Iris pigment epithelial cell (primary cell): ENCODE data around the gene MLLT1.

ENCODE experiments used
- DNase-seq: peaks from one replicate; pipeline ENCODE4 v3.0.0-alpha.2; 2011; ENCODE audit warnings: low read depth

Gene MLLT1

DNA sequence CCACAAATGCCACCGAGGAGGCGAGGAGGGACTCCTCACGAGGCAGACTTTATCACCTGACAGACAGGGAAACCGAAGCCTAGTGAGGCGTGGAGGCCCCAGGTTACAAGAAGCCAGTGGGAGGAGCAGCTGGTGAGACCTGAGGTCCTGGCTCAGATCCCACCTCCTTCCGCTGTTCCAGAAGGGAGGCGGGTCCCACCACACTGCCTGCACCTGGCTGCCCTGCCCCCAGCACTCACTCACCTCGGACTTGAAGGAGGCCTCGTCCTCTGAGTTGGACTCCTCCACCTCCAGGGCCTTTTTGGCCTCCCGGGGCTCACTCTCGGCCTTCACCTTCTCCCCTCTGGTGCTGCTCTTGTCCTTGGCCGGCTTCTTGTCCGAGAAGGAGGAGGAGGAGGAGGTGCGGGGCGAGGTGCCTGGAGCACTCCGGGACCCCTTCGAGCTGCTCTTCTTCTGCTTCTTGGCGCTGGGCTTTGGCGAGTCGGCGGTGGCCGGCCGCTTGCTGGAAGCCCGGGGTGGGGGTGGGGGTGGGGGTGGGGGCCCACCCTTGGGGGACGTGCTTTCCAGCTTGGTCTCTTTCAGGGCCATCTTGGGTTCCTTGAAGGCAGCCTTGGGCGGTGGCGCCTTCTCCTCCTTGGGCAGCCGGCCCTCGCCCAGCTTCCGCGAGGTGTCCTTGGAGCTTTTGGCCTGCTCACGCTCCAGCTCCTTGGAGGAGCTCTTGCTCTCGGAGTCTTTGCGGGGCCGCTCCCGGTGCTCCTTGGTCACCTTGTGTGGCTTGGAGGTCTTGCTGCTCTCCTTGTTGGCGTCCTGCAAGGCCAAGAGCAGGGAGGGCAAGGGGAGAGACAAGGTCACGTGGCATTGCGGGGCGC is 57.7 kb downstream of the MLLT1 start:
- DNase-seq = no peak

DNA sequence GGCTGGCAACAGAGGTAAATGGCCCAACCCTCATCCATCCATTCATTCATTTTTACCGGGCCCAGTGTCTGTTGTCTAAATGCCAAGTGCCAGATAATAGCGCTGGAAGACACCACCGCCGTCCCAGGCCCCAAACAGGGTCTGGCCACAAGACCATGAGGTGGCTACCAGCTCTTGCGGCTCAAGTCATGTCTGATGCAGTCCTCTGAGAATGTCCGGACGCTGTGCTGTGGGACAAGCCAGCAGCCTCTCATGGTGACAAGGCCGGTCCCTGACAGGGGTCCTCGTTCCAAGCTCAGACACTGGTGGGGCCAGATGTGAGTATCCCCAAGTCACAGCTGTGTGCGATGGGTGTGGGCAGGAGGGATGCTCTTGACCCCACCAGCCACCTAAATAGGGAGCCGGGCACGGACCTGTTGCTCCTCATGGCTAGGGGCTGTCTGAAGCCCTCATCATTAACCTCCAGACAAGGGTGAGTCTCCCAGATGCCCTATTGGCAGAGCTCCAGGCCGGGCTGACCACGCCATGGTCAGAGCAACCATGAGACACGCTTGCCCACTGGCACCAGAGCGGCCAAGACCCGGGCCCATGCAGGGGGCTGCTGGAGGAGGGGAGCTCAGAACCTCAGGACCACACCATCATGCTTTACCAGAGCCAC is 58.4 kb downstream of the MLLT1 start:
- no peak for DNase-seq

DNA sequence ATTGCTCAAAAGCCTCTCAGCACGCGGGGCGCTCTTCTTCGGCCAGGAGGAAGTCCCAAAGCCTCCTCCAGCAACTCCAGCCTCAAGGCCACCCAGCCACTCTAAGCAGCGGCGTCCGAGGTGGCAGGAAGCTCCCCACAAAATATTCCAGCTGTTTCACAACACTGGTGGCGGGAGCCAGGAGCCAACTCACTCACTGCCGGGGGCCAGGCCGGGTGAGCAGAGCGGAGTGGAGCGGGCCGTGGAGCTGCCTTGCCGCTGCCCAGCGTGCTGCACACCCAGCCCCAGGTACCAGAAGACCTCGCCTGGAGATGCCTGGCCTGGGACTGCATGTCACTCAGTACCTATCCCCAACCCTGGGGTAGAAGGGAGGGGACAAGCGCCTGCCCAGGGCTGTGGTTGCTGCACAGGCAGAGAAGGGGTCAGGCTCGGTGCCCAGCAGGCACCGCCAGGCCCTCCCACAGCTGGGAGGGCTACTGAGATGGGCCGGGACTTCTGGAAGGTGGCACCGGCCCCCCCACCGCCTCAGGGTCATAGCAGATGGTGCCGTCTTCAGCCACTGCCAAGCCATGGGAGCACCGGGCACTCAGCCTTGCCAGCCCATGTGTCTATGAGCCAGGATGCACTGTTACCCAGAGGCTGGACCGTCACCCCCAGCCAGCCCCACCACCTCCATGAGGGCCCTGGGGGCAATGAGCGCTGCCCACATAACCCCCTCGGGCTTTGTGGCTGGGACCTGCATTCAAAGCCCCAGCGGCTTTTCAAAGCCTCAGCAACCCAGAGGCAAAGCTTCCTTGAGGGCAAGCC is 59.2 kb downstream of the MLLT1 start:
- peak; percentile 64 for DNase-seq

DNA sequence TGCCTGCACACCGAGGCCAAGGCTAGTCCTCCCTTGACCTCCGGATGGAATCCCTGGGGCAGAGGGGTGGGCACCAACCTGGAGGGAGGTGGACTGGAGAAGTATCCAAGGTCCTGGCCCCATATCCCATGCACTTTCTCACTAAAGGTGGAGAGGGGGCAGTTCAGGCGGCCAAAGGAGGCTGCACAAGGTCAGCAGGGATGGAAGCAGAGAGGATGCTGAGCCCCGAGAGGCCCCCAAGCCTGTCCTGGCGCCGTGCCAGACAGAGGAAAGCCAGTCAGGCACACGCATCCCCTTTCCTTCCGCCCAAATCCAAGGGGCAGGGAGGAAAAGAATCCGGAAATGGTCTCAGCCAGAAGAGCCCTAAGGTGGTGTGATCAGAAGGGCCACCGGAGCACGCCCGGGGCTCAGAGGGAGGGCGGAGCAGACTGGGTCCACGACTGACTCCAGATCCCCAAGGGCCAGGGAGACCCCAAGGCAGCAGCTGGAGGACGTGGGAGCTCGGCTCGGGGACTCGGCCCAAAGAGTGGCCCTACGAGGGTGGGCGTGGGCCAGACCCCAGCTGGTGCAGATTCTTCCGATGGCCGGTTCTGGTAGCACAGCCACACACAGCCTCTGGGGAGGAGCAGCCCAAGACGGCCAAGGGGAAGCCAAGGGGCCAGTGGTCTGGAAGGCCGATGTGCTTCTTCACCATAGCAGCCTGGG is 60.0 kb downstream of the MLLT1 start:
- DNase-seq = no peak

- no peak for DNase-seq
Observed at GRCh38 chr19:6219147-6219525, 60.6 kb downstream of the MLLT1 start.

DNA sequence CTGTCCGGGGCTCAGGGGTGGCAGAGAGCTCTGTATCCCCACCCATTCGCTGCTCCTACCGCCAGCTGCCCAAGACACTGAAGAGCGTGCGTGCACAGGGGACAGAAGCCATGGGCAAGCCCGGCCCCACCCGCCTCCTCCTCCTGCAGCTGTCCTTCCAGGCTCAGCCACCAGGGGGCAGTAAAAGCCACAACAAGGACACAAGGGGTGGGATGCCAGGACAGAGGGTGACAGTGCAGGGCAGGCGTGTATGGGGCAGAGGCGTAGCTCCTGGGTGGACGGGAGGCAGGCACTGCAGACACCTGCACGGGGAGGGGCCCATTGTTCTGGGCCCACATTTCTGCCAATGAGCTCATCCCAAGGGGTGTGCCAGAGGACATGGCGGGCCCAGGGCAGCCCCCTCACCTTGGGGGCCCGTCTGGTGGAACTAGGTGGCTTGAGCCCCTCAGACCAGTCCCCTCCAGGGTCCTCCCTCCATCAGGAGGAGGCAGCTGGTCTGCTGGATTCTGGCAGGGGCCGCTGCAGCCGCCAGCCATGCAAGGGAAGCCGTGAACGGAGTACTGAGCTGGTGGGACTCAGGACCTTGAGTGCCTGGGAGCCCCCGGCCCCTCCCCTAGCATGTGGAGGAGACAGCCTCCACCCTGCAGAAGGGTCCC is 61.2 kb downstream of the MLLT1 start:
- DNase-seq = peak; percentile 64

DNA sequence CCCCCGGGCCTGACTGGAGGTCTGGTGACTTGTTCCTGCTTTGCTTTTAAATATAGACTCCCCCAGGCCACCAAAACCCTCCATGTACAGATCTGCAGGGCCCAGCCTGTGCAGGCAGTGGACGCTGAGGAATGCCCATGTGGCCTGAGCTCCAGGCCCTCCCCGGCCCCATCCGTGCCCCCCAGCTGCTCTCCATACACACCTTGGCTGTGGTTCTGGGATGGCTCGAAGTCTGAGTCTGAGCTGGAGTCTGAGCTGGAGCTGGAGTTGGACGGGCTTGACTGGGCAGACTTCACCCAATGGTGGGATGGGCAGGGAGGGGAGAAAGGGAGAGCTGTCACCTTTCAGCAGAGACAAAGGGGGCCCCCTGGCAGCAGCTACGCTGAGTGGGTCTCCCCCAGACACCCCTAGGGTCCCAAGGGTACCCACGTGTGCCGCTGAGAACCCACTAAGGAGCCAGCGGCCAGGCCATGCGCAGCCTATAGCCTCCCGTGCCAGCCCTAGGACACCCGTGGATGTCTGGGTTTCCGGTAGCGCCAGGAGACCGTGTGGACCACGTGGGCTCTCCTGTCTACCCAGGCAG is 61.9 kb downstream of the MLLT1 start:
- DNase-seq = no peak

- peak; percentile 49 for DNase-seq
Observed at GRCh38 chr19:6216996-6217751, 62.6 kb downstream of the MLLT1 start.

GRCh38 chr19:6216236-6216995 is 63.4 kb downstream of the MLLT1 start:
- no peak for DNase-seq

DNA sequence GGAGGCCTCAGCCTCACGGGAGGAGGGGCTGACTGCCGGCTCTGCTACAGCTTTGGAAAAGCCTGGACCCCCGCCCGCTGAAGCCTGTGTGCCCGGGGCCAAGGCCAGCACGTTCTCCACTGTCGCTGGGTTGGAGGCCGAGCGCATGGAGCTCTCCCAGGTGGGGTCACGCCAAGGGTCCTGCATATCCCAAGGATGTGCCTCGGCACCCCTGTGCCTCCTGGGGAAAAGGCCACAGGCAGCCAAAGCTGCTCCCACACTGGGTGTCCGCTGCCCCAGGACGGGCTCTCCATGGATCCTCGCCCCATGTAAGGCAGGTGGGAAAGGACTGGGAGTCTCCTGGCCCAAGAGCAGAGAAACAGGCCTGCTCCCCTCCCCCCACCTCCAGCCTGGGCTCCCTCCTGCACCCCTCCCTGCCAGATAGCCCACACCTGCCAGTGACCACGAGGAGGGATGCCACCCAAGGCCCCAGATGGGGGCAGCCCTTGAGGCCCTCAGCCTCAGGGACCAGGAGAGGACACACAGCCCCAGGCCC is 64.0 kb downstream of the MLLT1 start:
- no peak for DNase-seq

GRCh38 chr19:6214881-6215541 is 64.8 kb downstream of the MLLT1 start:
- no peak for DNase-seq

DNA sequence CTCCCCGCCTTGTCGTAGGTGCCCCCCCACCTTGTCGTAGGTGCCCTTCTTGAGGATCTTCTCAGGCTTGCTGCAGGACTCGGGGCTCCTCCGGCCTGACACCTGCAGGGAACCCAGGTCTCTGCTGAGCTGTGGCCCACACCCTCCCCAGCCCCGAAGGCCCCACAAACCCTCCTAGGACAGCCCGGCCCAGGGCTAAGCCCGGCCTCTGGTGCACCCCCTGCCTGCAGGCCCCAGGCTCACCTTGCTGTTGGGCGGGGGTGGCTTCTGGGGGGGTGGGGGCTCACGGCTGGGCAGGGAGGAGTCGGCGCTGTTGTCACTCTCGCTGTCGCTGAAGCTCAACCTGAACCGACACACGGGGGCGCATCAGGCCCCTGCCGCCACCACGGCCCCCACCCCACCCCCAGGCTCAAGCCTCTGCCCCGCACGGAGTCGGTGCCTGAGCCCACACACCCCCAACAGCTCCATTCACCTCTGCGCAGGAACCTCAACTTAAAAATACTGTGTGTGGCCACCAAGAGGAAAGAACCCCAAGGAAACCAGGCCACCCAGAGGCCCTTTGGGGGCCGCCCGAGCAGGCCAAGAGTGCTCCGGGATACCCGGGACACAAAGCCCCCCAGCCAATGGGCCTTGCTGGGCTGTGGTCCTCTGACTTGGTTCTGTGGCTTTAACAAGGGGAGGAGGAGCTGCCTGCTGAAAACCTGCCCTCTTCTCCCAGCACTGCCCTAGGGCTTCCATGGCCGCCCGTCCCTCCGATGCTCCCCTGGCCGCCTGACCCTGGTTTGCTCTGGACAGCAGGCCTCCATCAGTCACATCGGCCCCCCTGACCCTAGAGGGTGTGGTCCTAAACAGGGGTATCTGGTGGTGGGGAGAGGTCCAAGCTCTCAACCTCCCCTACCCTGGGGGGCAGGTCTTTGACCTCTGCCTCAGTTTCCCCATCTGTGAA is 65.8 kb downstream of the MLLT1 start:
- no peak for DNase-seq

DNA sequence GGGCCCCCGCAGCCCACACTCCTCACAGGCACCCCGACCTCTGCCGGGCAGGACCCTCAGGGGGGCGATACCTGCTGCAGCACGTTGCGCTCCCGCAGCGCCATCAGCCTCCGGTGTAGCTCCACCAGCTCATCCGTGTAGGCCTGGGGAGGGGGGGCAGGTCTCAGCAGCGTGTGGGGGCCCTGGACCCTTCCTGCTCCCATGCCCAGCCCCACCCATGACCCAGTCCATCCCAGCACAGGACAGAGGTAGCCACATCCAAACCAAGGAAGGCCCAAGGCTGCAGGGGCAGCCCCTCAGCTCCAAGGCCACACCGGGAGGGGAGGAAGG is 66.5 kb downstream of the MLLT1 start:
- no peak for DNase-seq

GRCh38 chr19:6212403-6213265 is 67.1 kb downstream of the MLLT1 start:
- no peak for DNase-seq

DNA sequence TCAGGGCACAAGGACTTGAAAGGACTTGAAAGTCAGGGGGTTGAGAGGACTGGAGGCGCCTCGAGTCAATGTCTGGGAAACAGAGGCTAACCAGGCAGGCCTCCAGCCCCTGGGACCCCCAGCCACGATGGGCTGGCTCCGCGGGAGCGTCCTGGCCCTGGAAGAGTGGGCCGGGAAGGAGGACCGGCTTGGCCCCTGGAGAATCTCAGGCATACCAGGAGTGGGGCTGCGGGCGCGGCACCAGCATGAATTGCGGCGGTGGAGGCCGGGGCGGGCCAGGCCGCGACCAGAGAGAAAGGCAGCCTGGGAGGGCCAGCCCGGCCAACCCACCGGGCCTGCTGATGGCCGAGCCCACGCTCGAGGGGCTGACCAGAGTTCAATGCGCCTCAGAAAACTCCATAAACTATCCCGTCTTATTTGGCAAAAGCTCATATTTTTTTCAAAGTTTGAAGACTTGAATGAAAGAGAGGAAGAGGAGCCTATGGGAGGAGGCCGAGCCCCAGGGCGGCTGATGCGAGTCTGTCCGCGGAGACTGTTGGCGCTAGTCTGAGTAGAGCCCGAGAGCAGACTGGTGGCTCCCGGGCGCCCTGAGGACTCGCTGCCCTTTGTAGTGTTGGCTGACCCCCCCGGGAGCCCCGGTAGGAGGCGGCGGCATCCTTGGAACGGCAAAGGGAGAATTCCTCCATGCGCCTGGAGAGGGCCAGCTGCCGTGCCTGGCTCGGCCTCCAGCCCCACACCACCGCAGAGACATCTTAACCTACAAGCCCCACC is 68.0 kb downstream of the MLLT1 start:
- DNase-seq = no peak
